HCT116 (cell line): Measurements from ENCODE around the gene ASB10.

Experiments used
- ATF3 ChIP-seq: IDR thresholded peaks from 2 replicates; pipeline ENCODE4 v1.6.1; 2012
- CBX3 ChIP-seq: IDR thresholded peaks from 2 replicates; pipeline ENCODE4 v1.6.1; 2012; ENCODE audit warnings: low read depth
- CTCF ChIP-seq, 3 experiments: fragments of 200-600 bp in 1 of 3; sonication (generic) in 1 of 3; IDR thresholded peaks in 2 of 3; conservative IDR thresholded peaks in 1 of 3; 2 replicates each; pipeline ENCODE4 v1.5.1; 2012 to 2017; ENCODE audit warnings: low read depth in 2 of 3, low read length in 2 of 3, antibody characterized with exemption in 1 of 3, borderline replicate concordance in 1 of 3, control low read depth in 1 of 3, mild to moderate bottlenecking in 1 of 3, mixed read lengths in 1 of 3, mixed run types in 1 of 3, moderate library complexity in 1 of 3; ENCODE audit not compliant: insufficient read depth in 1 of 3
- ELF1 ChIP-seq: IDR thresholded peaks from 2 replicates; pipeline ENCODE4 v1.6.1; 2012; ENCODE audit warnings: low read depth, borderline replicate concordance
- EZH2 ChIP-seq: fragments of 200-600 bp; sonication (generic); IDR thresholded peaks from 2 replicates; pipeline ENCODE4 v1.6.1; 2017; ENCODE audit warnings: antibody characterized with exemption, mixed run types
- EZH2phosphoT487 ChIP-seq: fragments of 200-600 bp; IDR thresholded peaks from 2 replicates; pipeline ENCODE4 v1.6.1; 2018; ENCODE audit warnings: antibody characterized with exemption, borderline replicate concordance
- JUND ChIP-seq: IDR thresholded peaks from 2 replicates; pipeline ENCODE4 v1.6.1; 2012
- POLR2A ChIP-seq: IDR thresholded peaks from 2 replicates; pipeline ENCODE4 v1.7.0; 2011; ENCODE audit warnings: borderline replicate concordance; ENCODE audit not compliant: insufficient read depth, insufficient read length; ENCODE audit errors: extremely low read depth
- RAD21 ChIP-seq: IDR thresholded peaks from 2 replicates; pipeline ENCODE4 v1.6.1; 2012; ENCODE audit warnings: low read depth, mild to moderate bottlenecking
- TCF7L2 ChIP-seq: IDR thresholded peaks from 2 replicates; pipeline ENCODE4 v1.7.0; 2011; ENCODE audit warnings: borderline replicate concordance, inconsistent platforms; ENCODE audit not compliant: insufficient read depth, insufficient read length; ENCODE audit errors: extremely low read depth
- ZFX ChIP-seq: fragments of 450-650 bp; IDR thresholded peaks from 2 replicates; pipeline ENCODE4 v1.6.1; 2017
- TF ChIP-seq, protein P1 (sequence below): IDR thresholded peaks from 2 replicates; pipeline ENCODE4 v1.6.1; 2012

DNA sequence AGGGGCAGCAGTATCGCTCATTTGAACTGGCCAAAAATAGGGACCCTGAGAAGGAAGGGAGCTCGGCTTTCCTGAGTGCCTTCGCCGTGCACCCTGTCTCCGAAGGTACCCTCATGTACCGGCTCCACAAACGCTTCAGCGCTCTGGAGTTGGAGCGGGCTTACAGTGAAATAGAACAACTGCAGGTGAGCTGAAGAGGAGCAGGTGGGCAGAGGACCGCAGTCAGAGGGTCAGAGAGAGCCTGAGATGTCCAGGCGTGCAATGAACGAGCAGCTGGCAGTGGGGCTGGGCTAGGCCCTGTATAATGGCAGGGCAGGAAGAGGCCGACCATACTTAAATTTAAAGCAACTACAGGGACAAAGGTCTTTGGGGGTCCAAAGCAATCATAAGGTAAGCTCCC lies 49.4 kb upstream of the ASB10 start:
- TF ChIP-seq POLR2A (no peak), CTCF (IDR thresholded peaks at IDR 0.05 in 2 of 3, conservative IDR thresholded peaks at IDR 0.05 in 1 of 3; ENCODE audit: borderline replicate concordance in 1 of 3, insufficient read depth in 1 of 3, low read depth in 2 of 3, low read length in 2 of 3) (no peak), EZH2 (no peak), EZH2phosphoT487 (no peak), TCF7L2 (no peak), RAD21 (no peak), ELF1 (no peak), CBX3 (no peak), ZFX (no peak), JUND (no peak), ATF3 (no peak)
- TF ChIP-seq, protein P1, sequence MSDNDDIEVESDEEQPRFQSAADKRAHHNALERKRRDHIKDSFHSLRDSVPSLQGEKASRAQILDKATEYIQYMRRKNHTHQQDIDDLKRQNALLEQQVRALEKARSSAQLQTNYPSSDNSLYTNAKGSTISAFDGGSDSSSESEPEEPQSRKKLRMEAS = no peak
